C4-2B (cell line): Measurements from ENCODE around the gene SIK2.

Experiments used
- CTCF ChIP-seq: fragments of 450-650 bp; conservative IDR thresholded peaks from 2 replicates; pipeline ENCODE4 v1.5.1; 2017; ENCODE audit warnings: mild to moderate bottlenecking
- ZFX ChIP-seq: fragments of 450-650 bp; IDR thresholded peaks from 2 replicates; pipeline ENCODE4 v1.6.1; 2017

- TF ChIP-seq CTCF, result no peak
- TF ChIP-seq ZFX, result no peak
Measured at GRCh38 chr11:111707039-111707690, 104.9 kb downstream of the SIK2 start.
